Measurements from ENCODE around the gene PSMB10.

DNA sequence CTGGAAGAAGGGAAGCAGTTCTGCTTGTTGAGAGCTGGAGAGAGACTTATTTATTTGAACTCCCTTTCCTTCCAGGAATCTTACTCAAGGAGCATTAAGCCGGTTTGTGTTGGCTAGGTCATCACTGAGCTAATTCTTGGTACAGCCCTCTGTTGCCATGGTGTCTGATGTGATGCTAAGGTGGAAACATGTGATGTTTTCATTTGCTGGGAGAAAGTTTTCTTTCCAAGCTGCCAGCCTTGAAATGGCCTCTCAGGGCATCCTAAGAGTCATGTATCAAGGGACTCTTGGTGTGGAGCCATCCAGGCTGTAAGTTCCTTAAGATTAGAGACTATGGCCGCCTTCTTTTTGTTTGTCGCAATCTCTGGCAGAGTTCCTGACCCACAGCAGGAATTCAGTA lies 39.4 kb downstream of the PSMB10 start:
- TF ChIP-seq, protein P1, sequence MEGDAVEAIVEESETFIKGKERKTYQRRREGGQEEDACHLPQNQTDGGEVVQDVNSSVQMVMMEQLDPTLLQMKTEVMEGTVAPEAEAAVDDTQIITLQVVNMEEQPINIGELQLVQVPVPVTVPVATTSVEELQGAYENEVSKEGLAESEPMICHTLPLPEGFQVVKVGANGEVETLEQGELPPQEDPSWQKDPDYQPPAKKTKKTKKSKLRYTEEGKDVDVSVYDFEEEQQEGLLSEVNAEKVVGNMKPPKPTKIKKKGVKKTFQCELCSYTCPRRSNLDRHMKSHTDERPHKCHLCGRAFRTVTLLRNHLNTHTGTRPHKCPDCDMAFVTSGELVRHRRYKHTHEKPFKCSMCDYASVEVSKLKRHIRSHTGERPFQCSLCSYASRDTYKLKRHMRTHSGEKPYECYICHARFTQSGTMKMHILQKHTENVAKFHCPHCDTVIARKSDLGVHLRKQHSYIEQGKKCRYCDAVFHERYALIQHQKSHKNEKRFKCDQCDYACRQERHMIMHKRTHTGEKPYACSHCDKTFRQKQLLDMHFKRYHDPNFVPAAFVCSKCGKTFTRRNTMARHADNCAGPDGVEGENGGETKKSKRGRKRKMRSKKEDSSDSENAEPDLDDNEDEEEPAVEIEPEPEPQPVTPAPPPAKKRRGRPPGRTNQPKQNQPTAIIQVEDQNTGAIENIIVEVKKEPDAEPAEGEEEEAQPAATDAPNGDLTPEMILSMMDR (IDR thresholded peaks at IDR 0.05), result no peak
- TF ChIP-seq POLR2AphosphoS5 (IDR thresholded peaks at IDR 0.05) (no peak), POLR2A (IDR thresholded peaks at IDR 0.05) (no peak), EP300 (IDR thresholded peaks at IDR 0.05) (no peak)

Data from upper lobe of left lung (tissue), 4 donors.